22Rv1 (cell line): Measurements from ENCODE around the gene DCAF8L1.

Source experiments
- CTCF ChIP-seq: fragments of 450-650 bp; IDR thresholded peaks from 2 replicates; pipeline ENCODE4 v1.5.1; 2017; ENCODE audit warnings: mild to moderate bottlenecking
- ZFX ChIP-seq: fragments of 450-650 bp; IDR thresholded peaks from 2 replicates; pipeline ENCODE4 v1.6.1; 2017; ENCODE audit warnings: antibody characterized with exemption, borderline replicate concordance

- TF ChIP-seq CTCF (no peak), ZFX (no peak)
Measured at GRCh38 chrX:27981349-27981748, at the start of gene DCAF8L1.
